PC-9 (cell line): ENCODE data around the gene DNAH14. TPM values are rescaled to one million over a fixed set of nuclear protein-coding genes. Genes with fewer than 3 reads are reported as not detected.

ENCODE experiments used
- BruUV-seq: library from RNA; stranded (reverse); fragments of 400-500 nt; replicated peaks from 2 replicates; lab custom pipeline; 2021; lab: Mats Ljungman, UMichigan
- CTCF ChIA-PET: fragments of 300-600 bp; sonication (Branson Sonifier 250); formaldehyde crosslinking; loops from one replicate; lab custom pipeline; 2022; ENCODE audit warnings: antibody characterized with exemption; lab: Charles Lee
- POLR2A ChIA-PET: fragments of 300-600 bp; sonication (Branson Sonifier 250); formaldehyde crosslinking; loops from one replicate; lab custom pipeline; 2022; ENCODE audit warnings: antibody characterized with exemption; ENCODE audit not compliant: unreplicated experiment; lab: Charles Lee
- DNase-seq, 2 experiments: peaks; one replicate each; pipeline versions ENCODE4 v3.0.0 to v3.0.0-alpha.2; 2015 to 2022; ENCODE audit warnings: mixed read lengths in 1 of 2
- H2AFZ ChIP-seq: fragments of 200-600 bp; sonication (generic); 2 replicates; pipeline ENCODE4 v1.8.1; 2017; ENCODE audit warnings: antibody characterized with exemption
- H3F3A ChIP-seq: fragments of 200-600 bp; sonication (generic); 2 replicates; pipeline ENCODE4 v1.8.1; 2017; ENCODE audit warnings: antibody characterized with exemption, mild to moderate bottlenecking, low read depth; ENCODE audit not compliant: insufficient read depth
- H3K27ac ChIP-seq: fragments of 200-600 bp; sonication (generic); 2 replicates; pipeline ENCODE4 v1.6.1; 2016; ENCODE audit warnings: mixed run types
- H3K27me3 ChIP-seq: fragments of 200-600 bp; sonication (generic); 2 replicates; pipeline ENCODE4 v1.6.1; 2016; ENCODE audit warnings: low read depth, mixed run types; ENCODE audit not compliant: insufficient read depth
- H3K36me3 ChIP-seq: fragments of 200-600 bp; sonication (generic); 2 replicates; pipeline ENCODE4 v1.6.1; 2016; ENCODE audit warnings: low read depth, mixed run types
- H3K4me1 ChIP-seq: fragments of 200-600 bp; sonication (generic); replicated peaks from 2 replicates; pipeline ENCODE4 v1.6.1; 2016; ENCODE audit warnings: mixed run types; ENCODE audit not compliant: insufficient read depth
- H3K4me2 ChIP-seq: fragments of 200-600 bp; sonication (generic); 2 replicates; pipeline ENCODE4 v1.6.1; 2017; ENCODE audit warnings: mixed run types
- H3K4me3 ChIP-seq: fragments of 200-600 bp; sonication (generic); 2 replicates; pipeline ENCODE4 v1.6.1; 2016; ENCODE audit warnings: mixed run types
- H3K79me2 ChIP-seq: fragments of 200-600 bp; sonication (generic); 2 replicates; pipeline ENCODE4 v1.6.1; 2017; ENCODE audit warnings: low read depth, mixed run types
- H3K9me2 ChIP-seq: fragments of 200-600 bp; sonication (generic); 2 replicates; pipeline ENCODE4 v1.8.1; 2017; ENCODE audit warnings: mild to moderate bottlenecking; ENCODE audit not compliant: insufficient read depth
- H3K9me3 ChIP-seq: fragments of 200-600 bp; sonication (generic); 2 replicates; pipeline ENCODE4 v1.8.1; 2016; ENCODE audit warnings: low read depth; ENCODE audit not compliant: insufficient read depth
- H4K20me1 ChIP-seq: fragments of 200-600 bp; sonication (generic); 2 replicates; pipeline ENCODE4 v1.8.1; 2017; ENCODE audit not compliant: insufficient read depth
- CTCF ChIP-seq: fragments of 200-600 bp; sonication (generic); conservative IDR thresholded peaks from 2 replicates; pipeline ENCODE4 v1.6.1; 2017; ENCODE audit warnings: mixed run types, antibody characterized with exemption, mild to moderate bottlenecking, moderate library complexity
- EZH2 ChIP-seq: fragments of 200-600 bp; sonication (generic); IDR thresholded peaks from 2 replicates; pipeline ENCODE4 v1.8.0; 2017; ENCODE audit warnings: antibody characterized with exemption, low read depth
- intact Hi-C: fragments of 100-400 bp; cut with micrococcal nuclease; formaldehyde crosslinking; loops from one replicate; pipeline ENCODE4 v1.10.0; 2022; ENCODE audit not compliant: unreplicated experiment
- total RNA-seq: library from RNA; stranded (reverse); gene quantifications from 2 replicates; pipeline ENCODE4 v1.2.3, GENCODE V29; 2021

DNAH14 gene
- total RNA-seq, 1 experiment from 2014 or later = 48.8 TPM

DNA sequence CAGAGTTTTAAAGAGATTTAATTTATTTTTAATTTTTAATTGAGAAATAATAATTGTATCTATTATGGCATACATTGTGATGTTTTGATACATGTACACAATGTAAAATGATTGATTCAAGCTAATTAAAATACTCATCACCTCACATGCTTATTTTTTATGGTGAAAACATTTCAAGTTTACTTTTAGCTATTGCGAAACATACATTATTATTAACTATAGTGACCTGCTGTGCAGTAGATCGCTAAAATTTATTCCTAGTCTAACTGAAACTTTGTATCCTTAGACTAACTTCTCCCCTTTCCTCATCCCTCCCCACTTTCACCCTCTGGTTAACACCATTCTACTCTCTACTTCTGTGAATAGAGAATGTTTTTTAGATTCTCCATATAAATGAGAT is 191.6 kb downstream of the DNAH14 start:
- Histone ChIP-seq H2AFZ (no peak overlapping the region), H3K4me1 (no peaks in the 10 kb centered on the region), H3K9me3 (no peaks in the 10 kb centered on the region), H3K36me3 (no peaks in the 10 kb centered on the region), H3K9me2 (no peaks in the 10 kb centered on the region), H4K20me1 (no peaks in the 10 kb centered on the region), H3K4me2 (no peak overlapping the region), H3K4me3 (no peak overlapping the region), H3K79me2 (no peaks in the 10 kb centered on the region), H3K27me3 (no peaks in the 10 kb centered on the region), H3F3A (no peaks in the 10 kb centered on the region), H3K27ac (no peak overlapping the region)
- TF ChIP-seq CTCF (no peak), EZH2 (no peak)
- BruUV-seq = no TSS peak
- no peak for DNase-seq
- ChIA-PET CTCF (no interaction called here), POLR2A (no interaction called here)
- intact Hi-C loops = no loop called here

DNA sequence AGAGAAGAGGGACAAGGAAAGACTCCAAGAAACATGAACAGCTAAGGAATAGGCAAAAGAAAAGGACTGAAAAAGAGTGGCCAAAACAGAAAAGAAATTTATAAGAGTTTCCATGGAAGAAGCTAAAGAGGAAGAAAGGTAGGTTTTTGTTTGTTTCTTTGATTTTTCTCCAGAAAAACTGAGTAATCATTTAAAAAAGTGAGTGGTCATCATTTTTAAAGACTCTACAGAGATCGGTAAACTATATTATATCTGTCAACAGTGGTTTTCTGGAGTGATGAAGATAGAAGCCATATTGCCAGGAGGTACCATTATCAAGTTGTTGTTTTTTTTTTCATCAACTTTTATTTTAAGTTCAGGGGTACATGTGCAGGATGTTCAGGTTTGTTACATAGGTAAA is 202.4 kb downstream of the DNAH14 start:
- POLR2A ChIA-PET = no interaction called here
- Histone ChIP-seq H3K79me2 (no peaks in the 10 kb centered on the region), H3K9me3 (peaks cover 15% of the 10 kb centered on the region), H3K9me2 (no peaks in the 10 kb centered on the region), H3K4me3 (no peak overlapping the region), H3K4me2 (no peak overlapping the region), H3K36me3 (no peaks in the 10 kb centered on the region), H2AFZ (no peak overlapping the region), H3K27ac (no peak overlapping the region), H3F3A (no peaks in the 10 kb centered on the region), H3K4me1 (no peaks in the 10 kb centered on the region), H4K20me1 (no peaks in the 10 kb centered on the region), H3K27me3 (no peaks in the 10 kb centered on the region)
- no TSS peak for BruUV-seq
- TF ChIP-seq CTCF (no peak), EZH2 (no peak)
- intact Hi-C loops = no loop called here
- no peak for DNase-seq
- CTCF ChIA-PET = no interaction called here

GRCh38 chr1:225137976-225138375 is 208.5 kb downstream of the DNAH14 start:
- H4K20me1 ChIP-seq = no peaks in the 10 kb centered on the region
- peaks cover 11% of the 10 kb centered on the region; the same call in 1 of the 2 replicates for H3K9me3 ChIP-seq
- no peak for DNase-seq
- no peak overlapping the region for H2AFZ ChIP-seq
- intact Hi-C loops = no loop called here
- H3K9me2 ChIP-seq = no peaks in the 10 kb centered on the region
- ChIA-PET CTCF (no interaction called here), POLR2A (no interaction called here)
- no peak overlapping the region for H3K27ac ChIP-seq
- no peaks in the 10 kb centered on the region for H3K4me1 ChIP-seq
- no peaks in the 10 kb centered on the region for H3K27me3 ChIP-seq
- BruUV-seq = no TSS peak
- no peaks in the 10 kb centered on the region for H3F3A ChIP-seq
- H3K4me3 ChIP-seq = no peak overlapping the region
- no peak overlapping the region for H3K4me2 ChIP-seq
- H3K36me3 ChIP-seq = no peaks in the 10 kb centered on the region
- H3K79me2 ChIP-seq = no peaks in the 10 kb centered on the region
- TF ChIP-seq CTCF (no peak), EZH2 (no peak)
